B cell (primary cell): ENCODE measurements around the gene ADGRV1. TPM values are rescaled to one million over a fixed set of nuclear protein-coding genes. Genes with fewer than 3 reads are reported as not detected.

Source experiments
- ATAC-seq: fragments of 200-7000 bp; cut with Tn5 transposase; one replicate; pipeline ENCODE4 v1.10.0; 2021; ENCODE audit warnings: low read depth, mild to moderate bottlenecking, moderate number of reproducible peaks, moderate library complexity
- CTCF ChIA-PET: fragments of 350-600 bp; sonication (Branson Sonifier 250); formaldehyde crosslinking; loops from one replicate; lab custom pipeline; 2021; ENCODE audit warnings: antibody characterized with exemption, inconsistent platforms; lab: Charles Lee
- POLR2A ChIA-PET: fragments of 350-600 bp; sonication (Branson Sonifier 250); formaldehyde crosslinking; loops from one replicate; lab custom pipeline; 2021; ENCODE audit warnings: antibody characterized with exemption; lab: Charles Lee
- DNase-seq: peaks from one replicate; pipeline ENCODE4 v3.0.0; 2013
- H2AFZ ChIP-seq: 2 replicates; pipeline ENCODE4 v1.6.1; 2012; ENCODE audit warnings: mild to moderate bottlenecking, low read depth, low read length; ENCODE audit not compliant: insufficient read depth, poor library complexity, severe bottlenecking
- H3K27ac ChIP-seq, 2 donors: 1 replicate in 1 of 2; 2 replicates in 1 of 2; pipeline ENCODE4 v1.5.1; 2012 to 2013; ENCODE audit warnings: low read length in 2 of 2, mild to moderate bottlenecking in 2 of 2, moderate library complexity in 1 of 2
- H3K27me3 ChIP-seq, 4 experiments: fragments of 200-600 bp in 1 of 4; sonication (generic) in 1 of 4; replicated peaks in 1 of 4; 1 replicate in 2 of 4; 2 replicates in 2 of 4; pipeline versions ENCODE4 v1.6.1 to v1.7.0; 2013 to 2016; ENCODE audit warnings: low read length in 3 of 4, mild to moderate bottlenecking in 2 of 4, mixed read lengths in 1 of 4, moderate library complexity in 1 of 4; ENCODE audit not compliant: insufficient read depth in 4 of 4, control insufficient read depth in 3 of 4; ENCODE audit errors: control extremely low read depth in 1 of 4
- H3K36me3 ChIP-seq, 2 experiments: replicated peaks in 1 of 2; 1 replicate in 1 of 2; 2 replicates in 1 of 2; pipeline versions ENCODE4 v1.6.1 to v1.7.1; 2013; ENCODE audit warnings: low read length in 1 of 2; ENCODE audit not compliant: insufficient read depth in 2 of 2, control insufficient read depth in 1 of 2; ENCODE audit errors: control extremely low read depth in 1 of 2, extremely low read depth in 1 of 2
- H3K4me1 ChIP-seq, 2 donors: fragments of 200-600 bp in 1 of 2; sonication (generic) in 1 of 2; 1 replicate in 1 of 2; 2 replicates in 1 of 2; pipeline versions ENCODE4 v1.5.1 to v1.6.1; 2013 to 2017; ENCODE audit warnings: low read length in 2 of 2; ENCODE audit not compliant: control insufficient read depth in 2 of 2, insufficient read depth in 2 of 2
- H3K4me2 ChIP-seq: replicated peaks from 2 replicates; pipeline ENCODE3; 2012; ENCODE audit warnings: mild to moderate bottlenecking, low read depth, low read length; ENCODE audit not compliant: poor library complexity, severe bottlenecking
- H3K4me3 ChIP-seq, 5 experiments: fragments of 200-600 bp in 1 of 5; sonication (generic) in 1 of 5; 1 replicate in 3 of 5; 2 replicates in 2 of 5; pipeline versions ENCODE4 v1.5.1 to v1.7.0; 2011 to 2016; ENCODE audit warnings: low read length in 4 of 5, mild to moderate bottlenecking in 4 of 5, low read depth in 2 of 5, control low read depth in 1 of 5, moderate library complexity in 1 of 5; ENCODE audit not compliant: insufficient read depth in 1 of 5; ENCODE audit errors: control extremely low read depth in 1 of 5, extremely low read depth in 1 of 5
- H3K79me2 ChIP-seq: fragments of 200-600 bp; sonication (generic); one replicate; pipeline ENCODE4 v1.6.0; 2016; ENCODE audit warnings: low read length; ENCODE audit not compliant: control insufficient read depth, insufficient read depth
- H3K9ac ChIP-seq: fragments of 200-600 bp; sonication (generic); 2 replicates; pipeline ENCODE4 v1.6.1; 2017; ENCODE audit warnings: mild to moderate bottlenecking, low read length, moderate library complexity
- H3K9me3 ChIP-seq, 3 donors: one replicate each; pipeline versions ENCODE4 v1.6.1 to v1.7.1; 2013; ENCODE audit warnings: low read length in 2 of 3; ENCODE audit not compliant: control insufficient read depth in 2 of 3, insufficient read depth in 1 of 3; ENCODE audit errors: control extremely low read depth in 1 of 3
- H4K20me1 ChIP-seq: 2 replicates; pipeline ENCODE4 v1.6.0; 2012; ENCODE audit warnings: mild to moderate bottlenecking, low read length; ENCODE audit not compliant: insufficient read depth, control insufficient read depth, poor library complexity, severe bottlenecking
- H3K27ac Mint-ChIP-seq: one replicate; pipeline ENCODE4 v1.8.0; 2021; ENCODE audit warnings: mixed read lengths
- H3K27me3 Mint-ChIP-seq: one replicate; pipeline ENCODE4 v1.8.0; 2021; ENCODE audit warnings: mixed read lengths
- H3K4me1 Mint-ChIP-seq: one replicate; pipeline ENCODE4 v1.8.0; 2021; ENCODE audit warnings: mixed read lengths
- H3K4me3 Mint-ChIP-seq: one replicate; pipeline ENCODE4 v1.8.0; 2021; ENCODE audit warnings: mixed read lengths
- H3K9me3 Mint-ChIP-seq: one replicate; pipeline ENCODE4 v1.8.0; 2022; ENCODE audit warnings: mixed read lengths; ENCODE audit not compliant: insufficient read depth
- CTCF ChIP-seq: fragments of 200-600 bp; IDR thresholded peaks from one replicate; pipeline ENCODE4 v1.8.0; 2022; ENCODE audit warnings: antibody characterized with exemption, mild to moderate bottlenecking
- EZH2 ChIP-seq: IDR thresholded peaks from 2 replicates; pipeline ENCODE4 v1.6.1; 2012; ENCODE audit warnings: borderline replicate concordance, low read depth, mild to moderate bottlenecking, moderate library complexity, low read length; ENCODE audit not compliant: insufficient read depth, poor library complexity, severe bottlenecking
- WGBS: methylation state at CpG from one replicate; pipeline ENCODE4 v1.1.5; 2013; ENCODE audit warnings: missing lambda C conversion rate; ENCODE audit not compliant: insufficient coverage; 5-methylcytosine and 5-hydroxymethylcytosine counted together
- intact Hi-C: fragments of 100-400 bp; cut with micrococcal nuclease; formaldehyde crosslinking; loops from one replicate; pipeline ENCODE4 v1.10.0; 2022
- polyA plus RNA-seq: library from polyadenylated mRNA; depleted of rRNA; stranded (reverse); fragments of >200 nt; gene quantifications from 2 replicates; pipeline ENCODE4 v1.2.3, GENCODE V29; 2012
- total RNA-seq, 2 donors: library from RNA; stranded (reverse); fragments of 120-200 nt in 1 of 2; gene quantifications; 1 replicate in 1 of 2; 2 replicates in 1 of 2; pipeline versions ENCODE4 v1.2.3 to v1.2.4, GENCODE V29; 2013 to 2022

Gene ADGRV1
- total and polyA plus RNA-seq, 2 donors (not counting 1 experiment from before 2014, with no cell fraction given), result 0.07 TPM; not detected in 1

DNA sequence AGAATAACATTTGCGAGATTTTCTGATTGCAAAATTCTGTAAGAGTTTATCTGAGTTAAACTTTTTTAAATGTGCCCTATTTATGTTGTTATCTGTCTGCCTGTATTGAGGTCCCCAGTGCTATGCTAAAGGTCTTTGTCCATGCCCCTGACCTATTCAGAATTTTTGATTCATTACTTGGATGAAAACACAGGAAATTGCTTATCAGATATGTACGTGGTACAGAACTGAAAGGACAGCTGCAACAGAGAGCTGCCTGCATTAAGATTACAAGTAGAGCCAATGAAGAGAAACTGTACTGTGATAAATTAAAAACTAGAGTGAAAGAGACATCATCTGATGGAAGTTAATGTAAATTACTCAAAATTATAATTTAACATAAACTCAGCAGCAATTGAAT lies 408.8 kb downstream of the ADGRV1 start:
- no peak overlapping the region for H3K4me3 ChIP-seq
- peaks cover 0 to 5% (median 0%) of the 10 kb centered on the region in 3 donors for H3K9me3 ChIP-seq
- TF ChIP-seq EZH2, result no peak
- TF ChIP-seq CTCF, result no peak
- no peaks in the 10 kb centered on the region for H3K4me1 ChIP-seq
- ATAC-seq (no peak), DNase-seq (no peak)
- no peaks in the 10 kb centered on the region for H3K79me2 ChIP-seq
- peaks cover 0 to 6% (median 0%) of the 10 kb centered on the region in 4 experiments for H3K27me3 ChIP-seq
- POLR2A ChIA-PET, result no interaction called here
- H3K4me3 Mint-ChIP-seq, result no peak overlapping the region
- no peaks in the 10 kb centered on the region for H3K36me3 ChIP-seq
- intact Hi-C loops, result no loop called here
- H3K27ac ChIP-seq, result no peak overlapping the region
- H3K27me3 Mint-ChIP-seq, result peaks cover 17% of the 10 kb centered on the region
- H3K9ac ChIP-seq, result no peak overlapping the region
- no peak overlapping the region for H3K27ac Mint-ChIP-seq
- CTCF ChIA-PET, result interaction anchor here (0.7 kb wide), 1 partner anchor 452 kb away, joined by 3 read pairs; no protein-coding TSS in a partner anchor
- no peaks in the 10 kb centered on the region for H3K4me1 Mint-ChIP-seq
- no CpG with 5 or more reads among the region's 2 CpGs for WGBS
- no peak overlapping the region for H3K4me2 ChIP-seq
- H3K9me3 Mint-ChIP-seq, result peaks cover 2% of the 10 kb centered on the region
- no peaks in the 10 kb centered on the region for H4K20me1 ChIP-seq
- H2AFZ ChIP-seq, result no peak overlapping the region

DNA sequence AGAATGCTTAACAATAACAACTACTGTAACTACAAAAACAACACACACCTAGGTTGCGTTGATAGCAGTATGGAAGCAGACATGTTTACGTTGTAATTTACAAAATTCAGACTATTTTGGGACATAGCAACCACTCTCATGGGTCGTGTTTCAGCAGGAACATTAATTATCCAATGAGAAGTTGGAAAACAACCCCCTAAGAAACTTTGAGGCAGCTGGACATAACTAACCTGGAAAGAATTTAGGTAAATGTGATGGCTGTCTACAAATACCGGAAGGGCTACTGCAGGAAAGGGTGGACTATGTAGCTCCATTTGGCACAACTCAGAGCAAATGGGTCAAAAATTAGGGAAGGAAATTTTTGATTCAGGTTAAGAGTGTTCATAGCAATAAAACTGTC lies 409.3 kb downstream of the ADGRV1 start:
- TF ChIP-seq EZH2, result no peak
- TF ChIP-seq CTCF, result no peak
- intact Hi-C loops, result no loop called here
- Histone ChIP-seq H3K9ac (no peak overlapping the region), H3K27ac (no peak overlapping the region), H3K9me3 (peaks cover 0 to 5% (median 0%) of the 10 kb centered on the region in 3 donors), H3K4me1 (no peaks in the 10 kb centered on the region), H3K79me2 (no peaks in the 10 kb centered on the region), H4K20me1 (no peaks in the 10 kb centered on the region), H2AFZ (no peak overlapping the region), H3K36me3 (no peaks in the 10 kb centered on the region), H3K4me2 (no peak overlapping the region), H3K27me3 (peaks cover 0 to 6% (median 0%) of the 10 kb centered on the region in 4 experiments), H3K4me3 (no peak overlapping the region)
- ChIA-PET CTCF (no interaction called here), POLR2A (no interaction called here)
- WGBS, result 31% methylated on average over 1 of the region's 4 CpGs
- no peak for ATAC-seq
- Mint-ChIP-seq H3K27ac (no peak overlapping the region), H3K9me3 (peaks cover 2% of the 10 kb centered on the region), H3K4me3 (no peak overlapping the region), H3K4me1 (no peaks in the 10 kb centered on the region), H3K27me3 (peaks cover 17% of the 10 kb centered on the region)
- DNase-seq, result no peak
